Endothelial cell (in vitro differentiated cells): ENCODE data around the gene NDFIP1. TPM values are rescaled to one million over a fixed set of nuclear protein-coding genes. Genes with fewer than 3 reads are reported as not detected.
A peak's percentile ranks its signal among the peaks of the same experiment; 100 is the strongest.

Experiments used
- DNase-seq: peaks from one replicate; pipeline ENCODE4 v3.0.0; 2021; ENCODE audit warnings: low spot score
- H3K27ac Mint-ChIP-seq: one replicate; pipeline ENCODE4 v1.8.0; 2021; ENCODE audit warnings: mixed read lengths, inconsistent platforms; ENCODE audit not compliant: unreplicated experiment
- H3K27me3 Mint-ChIP-seq: one replicate; pipeline ENCODE4 v1.8.0; 2021; ENCODE audit warnings: mild to moderate bottlenecking, moderate library complexity, mixed read lengths, inconsistent platforms; ENCODE audit not compliant: unreplicated experiment
- H3K36me3 Mint-ChIP-seq: one replicate; pipeline ENCODE4 v1.8.0; 2021; ENCODE audit warnings: mild to moderate bottlenecking, low read depth, mixed read lengths, inconsistent platforms; ENCODE audit not compliant: unreplicated experiment
- H3K4me1 Mint-ChIP-seq: one replicate; pipeline ENCODE4 v1.8.0; 2021; ENCODE audit warnings: mild to moderate bottlenecking, mixed read lengths, inconsistent platforms; ENCODE audit not compliant: unreplicated experiment
- H3K4me3 Mint-ChIP-seq: one replicate; pipeline ENCODE4 v1.8.0; 2021; ENCODE audit warnings: mild to moderate bottlenecking, mixed read lengths, inconsistent platforms; ENCODE audit not compliant: unreplicated experiment
- H3K9me3 Mint-ChIP-seq: one replicate; pipeline ENCODE4 v1.8.0; 2021; ENCODE audit warnings: mixed read lengths, inconsistent platforms; ENCODE audit not compliant: unreplicated experiment
- CTCF ChIP-seq: fragments of 200-600 bp; sonication (generic); IDR thresholded peaks from one replicate; pipeline ENCODE4 v1.5.0; 2021; ENCODE audit warnings: antibody characterized with exemption; ENCODE audit not compliant: unreplicated experiment
- total RNA-seq: library from RNA; stranded (reverse); fragmentation: NEBNext Ultra II Directional; extraction: Animal tissue kit (Norgen Biotek cat#: 25700); gene quantifications from one replicate; pipeline ENCODE4 v1.2.1, GENCODE V29; 2021; ENCODE audit not compliant: unreplicated experiment

The NDFIP1 gene
- total RNA-seq, 1 donor from 2014 or later = 34.8 TPM

- Mint-ChIP-seq H3K4me3 (no peak overlapping the region), H3K4me1 (peaks cover 11% of the 10 kb centered on the region), H3K27me3 (no peaks in the 10 kb centered on the region), H3K36me3 (peaks cover 3% of the 10 kb centered on the region), H3K9me3 (no peaks in the 10 kb centered on the region), H3K27ac (peak overlapping the region; percentile 13)
- TF ChIP-seq CTCF = no peak
- no peak for DNase-seq
Observed at GRCh38 chr5:142125378-142125777, 16.8 kb downstream of the NDFIP1 start.

GRCh38 chr5:142125963-142126362, 17.4 kb downstream of the NDFIP1 start:
- Mint-ChIP-seq H3K4me1 (peaks cover 6% of the 10 kb centered on the region), H3K27ac (no peak overlapping the region), H3K9me3 (no peaks in the 10 kb centered on the region), H3K27me3 (no peaks in the 10 kb centered on the region), H3K4me3 (no peak overlapping the region), H3K36me3 (peaks cover 3% of the 10 kb centered on the region)
- DNase-seq = no peak
- no peak for TF ChIP-seq CTCF

- H3K27ac Mint-ChIP-seq = peak overlapping the region; percentile 54
- no peaks in the 10 kb centered on the region for H3K36me3 Mint-ChIP-seq
- no peak for TF ChIP-seq CTCF
- H3K4me1 Mint-ChIP-seq = peaks cover 6% of the 10 kb centered on the region
- H3K9me3 Mint-ChIP-seq = no peaks in the 10 kb centered on the region
- no peaks in the 10 kb centered on the region for H3K27me3 Mint-ChIP-seq
- H3K4me3 Mint-ChIP-seq = no peak overlapping the region
- DNase-seq = no peak
Observed at GRCh38 chr5:142128675-142129208, 20.2 kb downstream of the NDFIP1 start.

- H3K27ac Mint-ChIP-seq = no peak overlapping the region
- peaks cover 6% of the 10 kb centered on the region for H3K4me1 Mint-ChIP-seq
- no peaks in the 10 kb centered on the region for H3K27me3 Mint-ChIP-seq
- no peaks in the 10 kb centered on the region for H3K36me3 Mint-ChIP-seq
- no peak for DNase-seq
- H3K9me3 Mint-ChIP-seq = no peaks in the 10 kb centered on the region
- TF ChIP-seq CTCF = no peak
- no peak overlapping the region for H3K4me3 Mint-ChIP-seq
Observed at GRCh38 chr5:142129446-142130066, 21.0 kb downstream of the NDFIP1 start.

GRCh38 chr5:142131394-142131793, 22.8 kb downstream of the NDFIP1 start:
- peaks cover 6% of the 10 kb centered on the region for H3K4me1 Mint-ChIP-seq

More at GRCh38 chr5:142131394-142131793, 22.8 kb downstream of the NDFIP1 start:
- no peaks in the 10 kb centered on the region for H3K27me3 Mint-ChIP-seq
- no peak for TF ChIP-seq CTCF
- H3K9me3 Mint-ChIP-seq = no peaks in the 10 kb centered on the region
- H3K4me3 Mint-ChIP-seq = no peak overlapping the region
- DNase-seq = no peak
- H3K27ac Mint-ChIP-seq = no peak overlapping the region
- peaks cover 4% of the 10 kb centered on the region for H3K36me3 Mint-ChIP-seq
